GM18907 (cell line): ENCODE data around the gene IMMT.
A peak's percentile ranks its signal among the peaks of the same experiment; 100 is the strongest.

Experiments used
- ATAC-seq: cut with Tn5 transposase; IDR thresholded peaks from one replicate; pipeline ENCODE4 v1.9.1; 2021; ENCODE audit warnings: mild to moderate bottlenecking, moderate library complexity; ENCODE audit not compliant: unreplicated experiment

IMMT gene

DNA sequence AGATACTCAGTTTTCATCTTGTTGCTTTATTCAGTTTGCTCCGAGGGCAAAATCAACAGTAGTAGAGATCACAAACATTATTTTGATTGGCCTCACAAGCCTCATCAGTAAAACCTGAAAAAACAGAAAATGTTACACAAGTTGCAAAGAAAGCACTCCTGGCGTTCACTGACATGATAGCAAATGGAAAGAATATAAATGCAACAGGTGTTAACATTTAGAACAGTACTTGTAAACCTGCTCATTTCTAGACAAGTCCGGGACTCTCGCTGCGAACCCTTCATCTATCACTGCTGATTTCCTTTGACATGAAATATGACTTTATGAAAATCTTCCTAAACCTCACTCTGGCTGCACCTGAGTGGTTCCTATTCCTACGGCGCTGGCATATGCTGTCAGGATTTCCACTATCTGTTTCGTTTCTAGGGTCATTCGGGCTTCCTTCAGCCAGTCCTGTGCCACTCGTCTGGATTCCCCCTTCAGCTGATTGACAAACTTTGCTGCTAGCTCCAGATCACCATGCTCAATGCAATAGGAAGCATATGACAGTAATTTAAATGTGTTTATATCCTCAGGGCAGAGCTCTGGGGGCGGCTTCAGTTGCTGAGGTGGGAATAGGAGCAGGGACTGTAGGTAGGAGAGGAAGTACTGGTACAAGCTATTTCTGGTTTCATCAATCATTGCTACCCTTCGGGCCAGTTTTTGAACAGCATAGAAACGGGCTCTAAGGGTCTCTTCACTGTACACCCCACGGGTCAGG lies 51.2 kb downstream of the IMMT start:
- no peak for ATAC-seq

- ATAC-seq, result no peak
Measured at GRCh38 chr2:86143307-86143706, 52.0 kb downstream of the IMMT start.

DNA sequence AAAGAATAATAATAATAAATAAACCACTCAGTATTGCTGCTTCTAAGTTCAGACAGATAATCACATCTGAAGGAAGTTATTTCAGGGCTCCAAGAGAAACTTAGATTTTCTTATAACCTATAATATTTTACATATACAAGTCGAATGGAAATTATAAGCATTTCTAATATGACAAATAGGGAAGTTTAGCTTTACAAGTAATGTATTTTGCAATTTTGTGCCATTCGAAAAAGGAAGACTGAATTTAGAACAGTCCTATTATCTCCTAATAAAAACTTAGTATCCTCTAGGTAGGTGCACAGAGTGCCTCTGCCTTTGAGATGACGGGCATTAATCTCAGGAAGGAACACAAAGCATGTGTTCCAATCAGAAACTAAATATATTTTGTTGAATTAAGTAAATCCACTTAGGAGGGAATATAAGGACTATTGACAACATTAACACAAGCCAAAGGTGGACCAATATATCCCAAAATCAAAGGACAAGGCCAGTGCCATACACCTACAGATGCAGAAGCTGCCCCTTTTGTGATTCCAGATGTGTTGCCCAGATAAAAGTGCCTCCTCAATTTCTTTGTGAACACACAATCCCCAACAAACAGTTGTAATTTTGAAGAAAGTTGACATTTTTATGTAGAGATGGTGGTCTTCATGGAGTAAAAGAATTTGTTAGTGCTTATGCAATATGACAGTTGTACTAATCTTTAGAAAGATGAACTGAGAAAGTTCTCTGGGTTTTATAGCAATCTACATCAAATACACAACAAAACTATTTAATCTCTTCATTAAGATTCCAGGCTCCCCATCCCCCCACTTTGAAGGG lies 52.6 kb downstream of the IMMT start:
- no peak for ATAC-seq

- ATAC-seq, result no peak
Measured at GRCh38 chr2:86140969-86141392, 54.3 kb downstream of the IMMT start.

GRCh38 chr2:86139981-86140380 lies 55.3 kb downstream of the IMMT start:
- ATAC-seq, result no peak

DNA sequence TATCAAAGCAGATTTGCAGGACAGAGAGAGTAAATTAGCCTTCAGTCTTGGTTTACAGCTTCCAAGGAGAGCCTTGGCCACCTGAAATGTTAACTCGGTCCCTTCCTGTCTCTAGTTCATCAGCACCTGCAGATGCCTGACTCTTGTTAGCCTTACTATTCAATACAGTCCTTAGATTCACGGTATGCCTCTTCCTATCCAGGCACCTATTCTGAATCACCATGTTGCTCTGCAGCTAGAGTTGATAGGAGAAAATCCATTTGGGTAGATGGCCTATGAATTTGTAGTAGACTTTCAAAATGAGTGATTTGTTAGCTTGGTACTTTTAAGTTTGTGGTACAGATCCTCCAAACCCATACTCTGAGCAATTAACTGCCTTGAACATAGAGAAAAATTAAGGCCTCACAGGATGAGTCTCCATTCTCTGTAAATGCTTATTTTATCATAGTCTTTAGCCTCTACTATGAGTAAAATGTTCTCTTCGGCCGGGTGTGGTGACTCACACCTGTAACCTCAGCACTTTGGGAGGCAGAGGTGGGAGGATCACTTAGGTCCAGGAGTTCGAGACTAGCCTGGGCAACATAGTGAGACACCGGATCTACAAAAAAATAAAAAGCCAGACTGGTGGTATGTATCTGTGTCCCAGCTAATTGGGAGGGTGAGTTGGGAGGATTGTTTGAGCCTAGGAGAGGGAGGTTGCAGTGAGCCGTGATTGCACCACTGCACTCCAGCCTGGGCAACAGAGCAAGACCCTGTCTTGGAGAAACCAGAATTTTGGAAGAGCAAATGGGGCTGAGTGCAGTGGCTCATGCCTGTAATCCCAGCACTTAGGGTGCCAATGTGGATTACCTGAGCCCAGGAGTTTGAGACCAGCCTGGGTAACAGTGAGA lies 56.3 kb downstream of the IMMT start:
- ATAC-seq, result no peak

DNA sequence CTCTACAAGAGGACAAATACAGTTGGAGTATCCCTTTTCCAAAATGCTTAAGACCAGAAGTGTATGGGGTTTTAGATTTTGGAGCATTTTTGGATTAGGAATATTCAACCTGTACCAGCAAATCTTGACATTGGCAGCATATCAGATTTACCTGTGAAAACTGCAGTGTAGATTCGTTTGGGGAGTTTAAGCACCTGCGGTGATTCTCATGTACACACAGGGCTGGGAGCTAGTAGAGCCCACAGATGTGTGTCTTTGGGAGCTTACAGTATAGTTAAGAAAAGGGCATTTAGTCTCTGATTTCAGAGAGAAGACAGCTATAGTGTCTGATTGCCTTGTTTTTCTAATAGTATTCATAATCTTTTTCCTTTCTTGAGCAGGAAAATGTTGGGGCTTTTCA lies 59.1 kb downstream of the IMMT start:
- no peak for ATAC-seq

DNA sequence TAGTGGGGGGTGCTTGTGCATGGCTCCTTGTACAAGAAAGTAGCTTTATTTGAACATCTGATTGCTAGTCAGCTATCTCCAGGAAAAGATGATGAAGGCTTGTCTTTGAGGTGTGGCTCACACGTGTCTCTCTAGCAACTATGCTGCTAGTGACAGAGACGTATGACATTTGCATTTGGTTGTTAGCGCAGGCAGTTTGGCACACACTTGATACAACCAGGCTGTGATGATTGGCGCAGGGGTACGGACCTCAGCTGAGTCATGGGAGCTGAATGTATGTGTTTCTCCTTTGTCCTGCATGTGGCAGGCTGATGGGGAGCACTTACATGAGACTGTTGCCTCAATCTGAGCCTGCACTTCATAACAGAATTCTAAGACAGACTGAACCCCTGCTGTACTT lies 59.6 kb downstream of the IMMT start:
- ATAC-seq, result no peak

DNA sequence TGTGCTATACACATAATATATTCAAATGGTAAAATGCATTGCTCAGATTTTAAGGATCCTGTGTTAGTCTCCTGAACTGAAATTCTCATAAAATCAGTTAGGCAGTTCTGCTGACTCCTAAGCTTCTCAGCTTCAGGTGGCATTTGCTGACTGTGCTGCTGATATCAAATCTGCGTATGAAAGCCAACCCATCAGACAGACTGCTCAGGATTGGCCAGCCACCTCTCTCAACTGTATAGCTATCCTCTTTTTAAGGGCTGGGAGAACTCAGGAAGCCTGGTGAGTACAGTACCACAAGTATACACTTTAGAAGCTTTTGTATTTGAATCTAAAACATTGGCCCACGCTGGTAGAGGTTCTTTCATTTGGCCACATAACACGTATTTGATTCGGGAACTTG lies 60.6 kb downstream of the IMMT start:
- ATAC-seq, result no peak

DNA sequence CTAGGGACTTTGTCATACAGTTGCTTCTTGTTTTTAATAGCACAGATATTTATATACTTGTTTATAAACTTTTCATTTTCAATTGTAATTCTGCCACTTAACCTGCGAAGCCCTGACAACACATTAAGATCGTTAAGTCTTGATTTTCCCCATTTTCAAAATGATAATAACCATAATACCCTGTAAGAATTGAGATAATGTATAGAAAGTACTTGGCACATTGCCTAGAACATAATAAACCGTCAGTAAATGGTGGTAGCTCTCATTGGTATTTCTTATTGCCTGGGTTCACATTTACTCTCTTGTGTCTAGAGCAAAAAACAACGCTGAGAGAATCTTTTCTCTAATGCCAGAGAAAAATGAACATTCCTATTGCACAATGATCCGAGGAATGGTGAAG lies 70.6 kb downstream of the IMMT start:
- ATAC-seq, result no peak

DNA sequence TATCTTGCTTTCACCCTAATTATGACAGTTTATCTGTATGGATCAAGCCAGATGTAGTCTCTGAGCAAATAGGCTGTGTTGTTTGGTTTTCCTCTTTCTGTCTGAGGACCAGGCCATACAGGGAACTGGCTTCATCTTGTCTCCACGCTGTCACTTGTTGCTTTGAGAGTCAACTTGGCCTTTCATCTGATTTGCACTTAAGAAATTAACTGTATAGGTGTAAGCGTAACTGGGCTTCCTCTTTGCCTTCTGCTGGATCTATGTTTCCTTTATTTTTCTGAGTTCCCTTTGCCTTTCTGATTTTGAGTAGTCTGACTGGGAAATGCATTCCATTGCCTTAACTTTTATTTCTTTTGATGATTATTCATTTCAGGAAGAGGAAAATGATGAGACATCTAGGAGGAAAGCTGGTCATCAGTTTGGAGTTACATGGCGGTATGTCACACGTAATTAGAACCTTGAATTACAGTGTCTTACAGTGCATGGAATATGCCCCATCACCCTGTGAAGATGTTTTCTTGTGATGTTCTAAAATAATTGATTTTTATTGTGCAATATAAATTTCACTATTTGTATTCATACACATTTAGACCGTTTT lies 71.8 kb downstream of the IMMT start:
- ATAC-seq, result no peak

DNA sequence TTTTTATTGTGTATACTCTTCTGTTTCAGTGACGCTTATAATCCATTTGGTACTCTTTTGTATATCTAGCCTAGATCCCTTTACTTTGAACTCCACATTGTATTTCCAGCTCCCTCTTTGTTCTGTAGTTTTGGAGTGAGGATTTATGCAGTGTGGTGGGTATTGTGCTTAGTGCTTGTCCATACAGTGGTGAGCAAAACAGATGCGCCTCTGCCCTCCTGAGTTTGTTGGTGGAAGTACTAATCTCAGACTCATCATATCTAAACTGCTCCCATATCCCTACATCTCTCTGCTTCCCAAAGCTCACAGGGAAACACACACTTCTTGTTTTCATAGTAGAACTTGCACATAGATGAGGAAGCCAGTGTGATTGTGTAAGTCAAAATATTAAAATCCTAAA lies 77.1 kb downstream of the IMMT start:
- ATAC-seq, result no peak

DNA sequence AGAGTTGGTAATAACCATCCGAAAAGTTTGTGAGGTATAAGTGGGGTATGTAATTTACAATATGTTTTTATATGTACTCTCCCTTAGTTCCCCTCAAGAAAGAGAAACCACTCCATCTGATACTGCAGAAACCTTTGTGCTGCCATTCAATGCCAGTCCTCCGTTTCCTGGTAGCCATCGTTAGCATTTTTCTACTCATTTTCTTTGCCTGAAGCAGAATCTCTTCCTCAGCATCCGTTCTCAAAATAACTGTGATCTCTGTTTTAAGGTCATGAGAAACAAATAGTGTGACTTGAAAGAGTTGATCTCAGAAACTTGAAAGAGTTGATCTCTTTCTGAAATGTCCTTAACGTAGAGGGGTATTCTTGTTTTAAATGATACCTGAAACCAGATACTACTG lies 88.2 kb downstream of the IMMT start:
- ATAC-seq, result no peak

GRCh38 chr2:86105969-86106945 lies 89.0 kb downstream of the IMMT start, which contains the start of gene PTCD3:
TSS of gene PTCD3 (plus strand) at chr2:86106235. CDS start at chr2:86106248, 13 bp downstream.
- peak; percentile 90 for ATAC-seq

GRCh38 chr2:86105252-86105968 lies 89.9 kb downstream of the IMMT start, which contains the start of gene POLR1A:
TSS of gene POLR1A (minus strand) at chr2:86105886. CDS start at chr2:86105776, 110 bp downstream.
- peak; percentile 76 for ATAC-seq

DNA sequence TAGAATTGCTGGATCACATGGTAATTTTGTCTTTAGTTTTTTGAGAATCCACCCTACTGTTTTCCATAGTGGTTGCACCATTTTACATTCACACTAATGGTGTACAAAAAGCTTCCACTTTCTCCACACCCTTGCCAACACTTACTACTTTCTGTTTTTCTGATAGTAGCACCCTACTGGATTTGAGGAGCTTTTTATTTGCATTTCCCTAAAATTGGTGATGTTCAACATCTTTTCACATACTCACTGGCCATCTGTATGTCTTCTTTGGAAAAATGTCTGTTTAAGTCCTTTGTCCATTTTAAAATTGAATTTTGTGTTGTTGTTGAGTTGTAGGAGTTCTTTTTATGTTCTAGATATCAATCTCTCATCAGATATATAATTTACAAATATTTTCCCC lies 93.1 kb downstream of the IMMT start:
- ATAC-seq, result no peak

DNA sequence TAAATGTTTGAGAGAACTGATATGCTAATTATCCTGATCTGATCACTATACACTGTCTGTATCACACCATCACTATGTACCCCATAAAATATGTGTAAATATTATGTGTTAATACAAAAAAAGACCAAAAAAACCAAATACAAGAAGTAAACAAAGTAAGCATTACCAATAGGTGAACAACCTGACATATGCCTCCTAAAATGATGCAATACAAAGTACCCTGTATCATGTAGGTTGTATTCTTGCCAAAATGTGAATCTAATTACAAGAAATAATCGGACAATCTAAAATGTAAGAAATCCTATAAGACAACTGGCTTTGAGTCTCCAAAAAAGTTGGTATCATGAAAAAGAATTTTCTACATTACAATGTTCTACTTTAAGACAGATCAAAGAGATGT lies 97.3 kb downstream of the IMMT start:
- ATAC-seq, result no peak

DNA sequence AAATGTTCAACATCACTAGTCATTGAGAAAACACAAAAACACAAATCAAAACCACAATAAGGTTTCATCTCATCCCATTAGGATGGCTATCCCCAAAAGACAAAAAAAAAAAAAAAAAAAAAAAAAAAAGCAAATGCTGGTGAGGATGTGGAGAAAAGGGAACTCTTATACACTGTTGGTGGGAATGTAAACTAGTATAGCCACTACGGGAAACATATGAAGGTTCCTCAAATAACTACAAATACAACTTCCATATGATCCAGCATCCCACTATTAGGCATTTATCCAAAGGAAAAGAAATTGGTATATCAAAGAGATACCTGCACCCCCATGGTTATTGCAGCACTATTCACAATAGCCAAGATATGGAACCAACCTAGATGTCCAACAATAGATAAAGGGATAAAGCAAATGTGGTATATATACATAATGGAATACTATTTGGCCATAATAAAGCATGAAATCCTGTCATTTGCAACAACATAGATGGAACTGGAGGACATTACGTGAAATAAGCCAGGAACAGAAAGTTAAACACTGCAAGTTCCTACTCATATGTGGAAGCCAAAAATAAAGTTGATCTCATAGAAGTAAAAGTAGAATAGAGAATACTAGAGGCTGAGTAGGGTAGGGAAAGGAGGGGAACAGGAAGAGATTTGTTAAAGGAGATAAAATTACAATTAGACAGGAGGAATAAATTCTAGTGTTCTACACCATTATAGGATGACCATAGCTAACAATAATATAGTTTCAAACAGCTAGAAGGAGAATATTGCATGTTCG lies 98.0 kb downstream of the IMMT start:
- ATAC-seq, result no peak
